Keratinocyte (primary cell): ENCODE data around the gene SYTL1.

Experiments
- EZH2 ChIP-seq: IDR thresholded peaks from one replicate; pipeline ENCODE4 v1.6.1; 2012; ENCODE audit warnings: inconsistent platforms, mild to moderate bottlenecking, low read length, moderate library complexity
- TF ChIP-seq, protein P1 (sequence below), 3 experiments: IDR thresholded peaks in 1 of 3; conservative IDR thresholded peaks in 1 of 3; optimal IDR thresholded peaks in 1 of 3; 2 replicates in 2 of 3; 3 replicates in 1 of 3; pipeline versions ENCODE3 to v1.5.1; 2011; ENCODE audit warnings: low read length in 3 of 3, mild to moderate bottlenecking in 3 of 3, moderate library complexity in 2 of 3, control low read depth in 1 of 3, inconsistent platforms in 1 of 3; ENCODE audit not compliant: insufficient read depth in 2 of 3; ENCODE audit errors: extremely low read depth in 1 of 3

DNA sequence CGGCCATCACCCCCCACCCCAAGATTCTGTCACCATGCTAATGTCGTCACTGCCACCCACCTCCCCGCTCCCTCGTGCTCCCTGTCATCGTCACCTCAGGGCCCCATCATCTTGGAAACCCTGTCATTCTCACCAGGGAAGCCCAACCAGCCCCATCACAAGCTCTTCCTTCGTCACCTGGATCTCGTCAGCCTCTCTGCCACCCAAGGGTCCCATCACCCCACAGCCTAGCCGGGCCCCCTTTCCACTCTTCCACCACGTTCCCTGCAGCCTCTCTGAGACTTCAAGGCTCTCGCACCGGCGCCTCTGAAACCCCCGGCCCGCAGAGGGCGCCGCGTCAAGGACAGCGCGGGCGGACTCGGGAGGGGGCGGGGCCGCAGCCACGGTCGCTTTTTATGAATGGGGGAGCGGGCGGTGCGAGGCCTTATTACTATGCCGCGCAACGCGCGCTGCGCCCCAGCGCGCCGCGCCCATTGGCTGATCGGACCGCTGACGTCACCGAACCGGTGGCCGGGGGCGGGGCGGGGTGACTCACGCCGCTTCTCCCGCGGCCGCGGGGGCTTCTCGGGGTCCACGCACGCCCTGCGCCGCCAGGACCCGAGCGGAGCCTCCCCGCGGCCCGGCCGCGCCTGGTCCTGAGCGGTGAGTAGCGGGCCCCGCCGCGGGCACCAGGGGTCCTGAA, 50.4 kb downstream of the SYTL1 start, which contains the start of gene GPR3:
- TF ChIP-seq, protein P1, sequence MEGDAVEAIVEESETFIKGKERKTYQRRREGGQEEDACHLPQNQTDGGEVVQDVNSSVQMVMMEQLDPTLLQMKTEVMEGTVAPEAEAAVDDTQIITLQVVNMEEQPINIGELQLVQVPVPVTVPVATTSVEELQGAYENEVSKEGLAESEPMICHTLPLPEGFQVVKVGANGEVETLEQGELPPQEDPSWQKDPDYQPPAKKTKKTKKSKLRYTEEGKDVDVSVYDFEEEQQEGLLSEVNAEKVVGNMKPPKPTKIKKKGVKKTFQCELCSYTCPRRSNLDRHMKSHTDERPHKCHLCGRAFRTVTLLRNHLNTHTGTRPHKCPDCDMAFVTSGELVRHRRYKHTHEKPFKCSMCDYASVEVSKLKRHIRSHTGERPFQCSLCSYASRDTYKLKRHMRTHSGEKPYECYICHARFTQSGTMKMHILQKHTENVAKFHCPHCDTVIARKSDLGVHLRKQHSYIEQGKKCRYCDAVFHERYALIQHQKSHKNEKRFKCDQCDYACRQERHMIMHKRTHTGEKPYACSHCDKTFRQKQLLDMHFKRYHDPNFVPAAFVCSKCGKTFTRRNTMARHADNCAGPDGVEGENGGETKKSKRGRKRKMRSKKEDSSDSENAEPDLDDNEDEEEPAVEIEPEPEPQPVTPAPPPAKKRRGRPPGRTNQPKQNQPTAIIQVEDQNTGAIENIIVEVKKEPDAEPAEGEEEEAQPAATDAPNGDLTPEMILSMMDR (optimal IDR thresholded peaks at IDR 0.05 in 1 of 3, IDR thresholded peaks at IDR 0.05 in 1 of 3, conservative IDR thresholded peaks at IDR 0.05 in 1 of 3; ENCODE audit: extremely low read depth in 1 of 3, insufficient read depth in 2 of 3, low read length in 3 of 3): peak; percentile 33 to 66 (median 66)
- no peak for TF ChIP-seq EZH2
